H9 (cell line): Measurements from ENCODE around the gene PMM2. TPM values are rescaled to one million over a fixed set of nuclear protein-coding genes. Genes with fewer than 3 reads are reported as not detected.
"Not testable (repeated sequence)": the region's sequence is repeated elsewhere in the genome, so short reads cannot be mapped to it uniquely, and the experiment has no call there.

ENCODE experiments used
- DNase-seq: peaks from one replicate; pipeline ENCODE4 v3.0.0-alpha.2; 2017
- H2AFZ ChIP-seq: one replicate; pipeline ENCODE4 v1.6.1; 2013; ENCODE audit warnings: mild to moderate bottlenecking, low read length, control low read depth, moderate library complexity
- H2AK5ac ChIP-seq: 2 replicates; pipeline ENCODE4 v1.6.1; 2013; ENCODE audit warnings: low read length, control low read depth, mixed read lengths; ENCODE audit not compliant: insufficient read length
- H2BK120ac ChIP-seq: one replicate; pipeline ENCODE4 v1.6.1; 2013; ENCODE audit warnings: low read depth, mild to moderate bottlenecking, low read length, control low read depth, inconsistent platforms; ENCODE audit not compliant: poor library complexity, severe bottlenecking
- H2BK12ac ChIP-seq: 2 replicates; pipeline ENCODE4 v1.6.1; 2013; ENCODE audit warnings: low read length, control low read depth, mixed read lengths, low read depth; ENCODE audit not compliant: insufficient read length
- H2BK15ac ChIP-seq: 2 replicates; pipeline ENCODE4 v1.6.1; 2013; ENCODE audit warnings: low read depth, low read length, control low read depth
- H2BK20ac ChIP-seq: one replicate; pipeline ENCODE4 v1.6.1; 2013; ENCODE audit warnings: low read depth, mild to moderate bottlenecking, low read length, control low read depth, inconsistent platforms; ENCODE audit not compliant: poor library complexity, severe bottlenecking
- H2BK5ac ChIP-seq: 2 replicates; pipeline ENCODE4 v1.6.1; 2013; ENCODE audit warnings: low read length, control low read depth, mixed read lengths; ENCODE audit not compliant: insufficient read length
- H3K14ac ChIP-seq: 2 replicates; pipeline ENCODE4 v1.6.1; 2013; ENCODE audit warnings: low read length, control low read depth; ENCODE audit not compliant: insufficient read depth
- H3K18ac ChIP-seq: 2 replicates; pipeline ENCODE4 v1.6.1; 2013; ENCODE audit warnings: low read depth, mild to moderate bottlenecking, mixed read lengths, low read length, control low read depth; ENCODE audit not compliant: insufficient read length
- H3K23ac ChIP-seq: 2 replicates; pipeline ENCODE4 v1.6.1; 2013; ENCODE audit warnings: low read length, control low read depth, mixed read lengths, low read depth; ENCODE audit not compliant: insufficient read length
- H3K23me2 ChIP-seq: 2 replicates; pipeline ENCODE4 v1.6.1; 2013; ENCODE audit warnings: low read depth, mild to moderate bottlenecking, mixed read lengths, low read length, control low read depth; ENCODE audit not compliant: insufficient read length, poor library complexity, severe bottlenecking
- H3K27ac ChIP-seq: 2 replicates; pipeline ENCODE4 v1.5.1; 2013; ENCODE audit warnings: low read length, control low read depth, mixed read lengths, low read depth; ENCODE audit not compliant: insufficient read length
- H3K27me3 ChIP-seq: 2 replicates; pipeline ENCODE4 v1.6.1; 2013; ENCODE audit warnings: low read length, control low read depth, inconsistent platforms; ENCODE audit not compliant: insufficient read depth
- H3K4ac ChIP-seq: 2 replicates; pipeline ENCODE4 v1.6.1; 2013; ENCODE audit warnings: low read depth, mild to moderate bottlenecking, control low read depth, inconsistent platforms, low read length, moderate library complexity
- H3K4me1 ChIP-seq: 2 replicates; pipeline ENCODE4 v1.6.1; 2013; ENCODE audit warnings: low read length, control low read depth, inconsistent platforms; ENCODE audit not compliant: insufficient read depth
- H3K4me2 ChIP-seq: 2 replicates; pipeline ENCODE4 v1.6.1; 2013; ENCODE audit warnings: low read length, control low read depth, mixed read lengths; ENCODE audit not compliant: insufficient read length, insufficient read depth
- H3K56ac ChIP-seq: 2 replicates; pipeline ENCODE4 v1.6.1; 2013; ENCODE audit warnings: low read depth, mild to moderate bottlenecking, mixed read lengths, low read length, control low read depth; ENCODE audit not compliant: insufficient read length
- H3K79me1 ChIP-seq: 2 replicates; pipeline ENCODE4 v1.6.1; 2013; ENCODE audit warnings: low read depth, mild to moderate bottlenecking, moderate library complexity, low read length, control low read depth, inconsistent platforms; ENCODE audit not compliant: insufficient read depth, poor library complexity, severe bottlenecking
- H3K79me2 ChIP-seq: 2 replicates; pipeline ENCODE4 v1.6.1; 2013; ENCODE audit warnings: low read length, control low read depth, inconsistent platforms; ENCODE audit not compliant: insufficient read depth
- H3K9ac ChIP-seq: 2 replicates; pipeline ENCODE4 v1.6.1; 2013; ENCODE audit warnings: low read length, control low read depth, mixed read lengths; ENCODE audit not compliant: insufficient read length; ENCODE audit errors: extremely low read depth
- H3K9me3 ChIP-seq: one replicate; pipeline ENCODE4 v1.6.1; 2013; ENCODE audit warnings: low read depth, low read length, inconsistent platforms; ENCODE audit not compliant: control insufficient read depth
- H3T11ph ChIP-seq: one replicate; pipeline ENCODE4 v1.6.1; 2013; ENCODE audit warnings: mild to moderate bottlenecking, low read length, control low read depth, inconsistent platforms
- H4K20me1 ChIP-seq: one replicate; pipeline ENCODE4 v1.6.1; 2013; ENCODE audit not compliant: control insufficient read depth, insufficient read length, insufficient read depth
- H4K5ac ChIP-seq: 2 replicates; pipeline ENCODE4 v1.6.1; 2013; ENCODE audit warnings: low read depth, mild to moderate bottlenecking, mixed read lengths, low read length, control low read depth; ENCODE audit not compliant: insufficient read length
- H4K8ac ChIP-seq: replicated peaks from 2 replicates; pipeline ENCODE4 v1.6.1; 2013; ENCODE audit warnings: low read length, control low read depth, mixed read lengths, low read depth; ENCODE audit not compliant: insufficient read length
- H4K91ac ChIP-seq: 2 replicates; pipeline ENCODE4 v1.6.1; 2013; ENCODE audit warnings: low read depth, mild to moderate bottlenecking, moderate library complexity, mixed read lengths, low read length, control low read depth; ENCODE audit not compliant: insufficient read length
- H3K27ac Mint-ChIP-seq, 3 experiments: 2 replicates in 2 of 3; 3 replicates in 1 of 3; pipeline ENCODE4 v1.8.0; 2020 to 2021; ENCODE audit warnings: mixed read lengths in 3 of 3, mild to moderate bottlenecking in 1 of 3, moderate library complexity in 1 of 3
- H3K27me3 Mint-ChIP-seq: 2 replicates; pipeline ENCODE4 v1.8.0; 2021; ENCODE audit warnings: low read depth, mild to moderate bottlenecking, moderate library complexity, mixed read lengths
- H3K36me3 Mint-ChIP-seq, 3 experiments: 2 replicates in 2 of 3; 3 replicates in 1 of 3; pipeline ENCODE4 v1.8.0; 2020 to 2021; ENCODE audit warnings: low read depth in 3 of 3, mixed read lengths in 3 of 3; ENCODE audit not compliant: insufficient read depth in 1 of 3
- H3K4me1 Mint-ChIP-seq, 2 experiments: 2 replicates each; pipeline ENCODE4 v1.8.0; 2020; ENCODE audit warnings: mixed read lengths in 2 of 2
- H3K4me3 Mint-ChIP-seq, 2 experiments: 2 replicates in 1 of 2; 3 replicates in 1 of 2; pipeline ENCODE4 v1.8.0; 2020 to 2021; ENCODE audit warnings: mild to moderate bottlenecking in 2 of 2, mixed read lengths in 2 of 2, moderate library complexity in 1 of 2
- H3K9me3 Mint-ChIP-seq, 2 experiments: 2 replicates in 1 of 2; 3 replicates in 1 of 2; pipeline ENCODE4 v1.8.0; 2020; ENCODE audit warnings: mild to moderate bottlenecking in 2 of 2, mixed read lengths in 2 of 2, moderate library complexity in 1 of 2
- WGBS: extraction: QIAGEN DNeasy Blood & Tissue Kit; methylation state at CpG from one replicate; pipeline ENCODE4 v1.1.7; 2013; ENCODE audit warnings: missing lambda C conversion rate, low lambda C conversion rate, mixed read lengths; ENCODE audit not compliant: insufficient read length; ENCODE audit errors: extremely low coverage; 5-methylcytosine and 5-hydroxymethylcytosine counted together
- total RNA-seq: library from RNA; stranded (reverse); gene quantifications from 2 replicates; pipeline ENCODE4 v1.2.1, GENCODE V29; 2021
- TF ChIP-seq, protein P1 (sequence below): fragments of 200-600 bp; sonication (generic); conservative IDR thresholded peaks from 3 replicates; pipeline ENCODE4 v1.8.0; 2021; ENCODE audit warnings: antibody characterized with exemption, mild to moderate bottlenecking

Gene PMM2
- total RNA-seq, 1 experiment from 2014 or later, result 82.7 TPM

DNA sequence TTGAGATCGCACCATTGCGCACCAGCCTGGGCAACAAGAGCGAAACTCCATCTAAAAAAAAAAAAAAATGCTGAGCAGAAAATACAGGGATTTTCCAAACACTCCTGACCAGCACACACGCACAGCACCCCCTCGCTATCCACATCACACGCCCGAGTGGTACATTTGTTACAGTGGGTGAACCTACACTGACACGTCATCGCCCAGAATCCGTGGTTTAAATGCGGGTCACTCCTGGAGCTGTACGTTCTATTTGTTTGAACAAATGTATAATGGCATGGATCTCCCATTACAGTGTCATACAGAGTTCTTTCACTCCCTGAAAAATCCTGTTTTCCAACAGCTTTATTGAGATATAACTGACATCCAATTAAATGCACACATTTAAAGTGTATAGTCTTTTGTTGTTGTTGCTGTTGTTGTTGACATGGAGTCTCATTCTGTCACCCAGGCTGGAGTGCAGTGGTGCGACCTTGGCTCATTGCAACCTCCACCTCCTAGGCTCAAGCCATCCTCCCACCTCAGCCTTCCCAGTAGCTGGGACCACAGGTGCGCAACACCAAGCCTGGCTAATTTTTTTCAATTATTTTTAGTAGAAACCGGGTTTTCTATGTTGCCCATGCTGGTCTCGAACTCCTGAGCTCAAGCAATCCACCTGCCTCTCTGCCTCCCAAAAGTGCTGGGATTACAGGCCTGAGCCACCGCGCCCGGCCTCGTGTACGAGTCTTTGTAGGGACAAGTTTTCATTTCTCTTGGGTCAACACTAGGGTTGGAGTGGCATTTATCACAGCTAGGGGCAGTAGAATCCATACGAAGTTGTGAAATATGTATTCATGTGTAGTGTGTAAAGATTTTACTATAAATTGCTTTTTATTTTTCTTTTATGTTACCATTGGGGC lies 75.6 kb downstream of the PMM2 start:
- Histone ChIP-seq H2BK20ac (no peak overlapping the region), H4K91ac (no peak overlapping the region), H3K23ac (no peak overlapping the region), H3K4me2 (no peak overlapping the region), H2BK12ac (no peak overlapping the region), H3K9ac (no peak overlapping the region), H3K4me1 (no peaks in the 10 kb centered on the region), H3K27me3 (no peaks in the 10 kb centered on the region), H2BK5ac (no peak overlapping the region), H3K14ac (no peak overlapping the region), H4K20me1 (no peaks in the 10 kb centered on the region), H3K18ac (no peak overlapping the region), H2BK120ac (no peak overlapping the region), H3K79me2 (no peaks in the 10 kb centered on the region), H2AFZ (no peak overlapping the region), H3K79me1 (no peaks in the 10 kb centered on the region), H3K56ac (no peak overlapping the region), H4K8ac (no peak overlapping the region), H3K4ac (no peak overlapping the region), H3K23me2 (peaks cover 2% of the 10 kb centered on the region), H4K5ac (no peak overlapping the region), H2BK15ac (no peak overlapping the region), H3K27ac (no peak overlapping the region), H3K9me3 (no peaks in the 10 kb centered on the region), H2AK5ac (no peak overlapping the region), H3T11ph (no peak overlapping the region)
- Mint-ChIP-seq H3K4me1 (peaks cover 13% of the 10 kb centered on the region in 2 experiments), H3K4me3 (no peak overlapping the region), H3K27ac (no peak overlapping the region), H3K9me3 (no peaks in the 10 kb centered on the region; a peak in 2 of 5 replicates), H3K27me3 (peaks cover 2% of the 10 kb centered on the region; the same call in 1 of the 2 replicates), H3K36me3 (no peaks in the 10 kb centered on the region)
- no CpG with 5 or more reads among the region's 22 CpGs for WGBS
- TF ChIP-seq, protein P1, sequence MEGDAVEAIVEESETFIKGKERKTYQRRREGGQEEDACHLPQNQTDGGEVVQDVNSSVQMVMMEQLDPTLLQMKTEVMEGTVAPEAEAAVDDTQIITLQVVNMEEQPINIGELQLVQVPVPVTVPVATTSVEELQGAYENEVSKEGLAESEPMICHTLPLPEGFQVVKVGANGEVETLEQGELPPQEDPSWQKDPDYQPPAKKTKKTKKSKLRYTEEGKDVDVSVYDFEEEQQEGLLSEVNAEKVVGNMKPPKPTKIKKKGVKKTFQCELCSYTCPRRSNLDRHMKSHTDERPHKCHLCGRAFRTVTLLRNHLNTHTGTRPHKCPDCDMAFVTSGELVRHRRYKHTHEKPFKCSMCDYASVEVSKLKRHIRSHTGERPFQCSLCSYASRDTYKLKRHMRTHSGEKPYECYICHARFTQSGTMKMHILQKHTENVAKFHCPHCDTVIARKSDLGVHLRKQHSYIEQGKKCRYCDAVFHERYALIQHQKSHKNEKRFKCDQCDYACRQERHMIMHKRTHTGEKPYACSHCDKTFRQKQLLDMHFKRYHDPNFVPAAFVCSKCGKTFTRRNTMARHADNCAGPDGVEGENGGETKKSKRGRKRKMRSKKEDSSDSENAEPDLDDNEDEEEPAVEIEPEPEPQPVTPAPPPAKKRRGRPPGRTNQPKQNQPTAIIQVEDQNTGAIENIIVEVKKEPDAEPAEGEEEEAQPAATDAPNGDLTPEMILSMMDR, result peak; percentile 32; the same call in 1 of the 3 replicates
- DNase-seq, result no peak

DNA sequence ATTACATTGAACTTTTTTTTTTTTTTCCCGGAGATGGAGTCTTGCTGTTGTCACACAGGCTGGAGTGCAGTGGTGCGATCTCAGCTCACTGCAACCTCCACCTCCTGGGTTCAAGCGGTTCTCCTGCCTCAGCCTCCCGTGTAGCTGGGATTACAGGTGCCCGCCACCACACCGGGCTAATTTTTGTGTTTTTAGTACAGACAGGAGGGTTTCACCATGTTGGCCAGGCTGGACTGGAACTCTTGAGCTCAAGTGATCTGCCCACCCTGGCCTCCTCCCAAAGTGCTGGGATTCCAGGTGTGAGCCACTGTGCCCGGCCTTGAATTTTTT lies 76.2 kb downstream of the PMM2 start:
- H3K79me1 ChIP-seq, H4K20me1 ChIP-seq, H3K36me3 Mint-ChIP-seq, H3K9ac ChIP-seq, H3K18ac ChIP-seq, H4K5ac ChIP-seq, H3K4me2 ChIP-seq, H3K79me2 ChIP-seq, H3K4ac ChIP-seq, H3T11ph ChIP-seq, H2BK20ac ChIP-seq, H2BK120ac ChIP-seq, H3K9me3 ChIP-seq, H2AFZ ChIP-seq, H3K27ac ChIP-seq, H3K27me3 ChIP-seq, H3K4me3 Mint-ChIP-seq, H3K23ac ChIP-seq, H3K9me3 Mint-ChIP-seq, H4K91ac ChIP-seq, H3K56ac ChIP-seq, H2BK12ac ChIP-seq, H3K27ac Mint-ChIP-seq, H4K8ac ChIP-seq, H3K14ac ChIP-seq, H2BK15ac ChIP-seq, H3K4me1 ChIP-seq, H3K23me2 ChIP-seq, H2BK5ac ChIP-seq, H3K27me3 Mint-ChIP-seq, H2AK5ac ChIP-seq, DNase-seq: not testable (repeated sequence)
- WGBS, result no CpG with 5 or more reads among the region's 7 CpGs
- H3K4me1 Mint-ChIP-seq, result peaks cover 18 to 19% of the 10 kb centered on the region in 2 experiments
